Measurements from ENCODE around the gene CMTM6. TPM values are rescaled to one million over a fixed set of nuclear protein-coding genes. Genes with fewer than 3 reads are reported as not detected.

CMTM6 gene
- total and polyA plus RNA-seq, 2 of the 8 experiments (the other 6 are each of a cell fraction or from before 2014, with no cell fraction given) = 24.0 to 51.5 TPM

DNA sequence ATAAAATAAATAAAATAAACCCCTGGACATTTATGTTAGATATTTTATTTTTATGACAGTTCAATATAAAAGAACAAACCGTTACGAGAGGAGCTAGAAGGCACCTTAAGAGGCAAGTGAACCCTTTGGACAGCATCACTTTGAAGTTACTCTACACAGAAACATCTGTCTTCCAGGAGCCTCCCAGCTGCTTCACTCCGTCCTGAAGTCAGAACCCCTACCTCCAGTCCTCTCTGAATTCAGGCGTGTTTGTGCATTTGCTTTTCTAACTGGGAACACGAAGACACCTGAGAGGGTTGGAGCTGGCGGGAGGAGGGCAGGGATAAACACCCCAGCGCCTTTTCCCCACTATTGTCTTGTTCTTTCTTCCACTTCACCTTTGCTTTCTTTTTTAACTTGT is 64.8 kb downstream of the CMTM6 start:
- Histone ChIP-seq H3K23ac (ENCODE audit: insufficient read length) (no peak overlapping the region), H2BK120ac (replicated peaks; ENCODE audit: low read depth, low read length) (no peak overlapping the region), H2BK12ac (ENCODE audit: low read depth, low read length) (no peak overlapping the region), H3K79me1 (ENCODE audit: low read depth, low read length) (peaks cover 5% of the 10 kb centered on the region), H3K4ac (replicated peaks; ENCODE audit: insufficient read length, low read depth, low read length) (no peak overlapping the region), H2BK20ac (ENCODE audit: low read length) (no peak overlapping the region), H3K4me1 (replicated peaks in 1 of 4; ENCODE audit: control insufficient read depth in 3 of 4, insufficient read depth in 4 of 4, low read length in 3 of 4) (peaks cover 0 to 5% (median 1%) of the 10 kb centered on the region in 4 experiments; a peak in 2 of 7 replicates), H2BK15ac (ENCODE audit: low read length) (no peak overlapping the region), H3K9me3 (ENCODE audit: insufficient read depth in 2 of 2, low read depth in 1 of 2, low read length in 1 of 2) (no peaks in the 10 kb centered on the region), H3K36me3 (ENCODE audit: control insufficient read depth in 2 of 4, insufficient read depth in 4 of 4, low read length in 3 of 4) (no peaks in the 10 kb centered on the region; a peak in 1 of 8 replicates), H3K56ac (replicated peaks; ENCODE audit: insufficient read length, low read depth, low read length) (no peak overlapping the region), H3K9ac (replicated peaks in 1 of 4; ENCODE audit: extremely low read depth in 1 of 4, low read depth in 3 of 4, low read length in 3 of 4) (no peak overlapping the region), H3K18ac (ENCODE audit: extremely low read depth, low read length) (no peak overlapping the region), H4K8ac (ENCODE audit: extremely low read depth, insufficient read depth, low read length) (no peak overlapping the region), H2AFZ (ENCODE audit: low read length) (no peak overlapping the region), H3K14ac (ENCODE audit: insufficient read length) (no peak overlapping the region), H3K79me2 (ENCODE audit: control insufficient read depth in 1 of 2, insufficient read depth in 2 of 2, low read length in 2 of 2) (peaks cover 0 to 5% of the 10 kb centered on the region in 2 experiments; a peak in 1 of 4 replicates), H3K4me2 (ENCODE audit: insufficient read depth in 1 of 2, low read depth in 2 of 2, low read length in 2 of 2) (no peak overlapping the region), H3K4me3 (ENCODE audit: extremely low read depth in 1 of 4, insufficient read depth in 2 of 4, low read depth in 3 of 4, low read length in 4 of 4) (no peak overlapping the region), H3K27me3 (replicated peaks in 1 of 4; ENCODE audit: control insufficient read depth in 3 of 4, extremely low read depth in 1 of 4, insufficient read depth in 3 of 4, low read length in 3 of 4) (no peaks in the 10 kb centered on the region), H3K27ac (ENCODE audit: low read depth, low read length) (no peak overlapping the region), H2AK5ac (ENCODE audit: low read depth, low read length) (no peak overlapping the region), H4K20me1 (replicated peaks in 1 of 2; ENCODE audit: control insufficient read depth in 1 of 2, insufficient read depth in 2 of 2, low read length in 2 of 2) (peaks cover 0 to 3% of the 10 kb centered on the region in 2 experiments), H4K5ac (ENCODE audit: insufficient read length, low read depth, low read length) (no peak overlapping the region), H3K23me2 (ENCODE audit: low read depth, low read length) (peaks cover 1% of the 10 kb centered on the region; the same call in 1 of the 2 replicates), H4K91ac (replicated peaks; ENCODE audit: insufficient read length, low read length) (no peak overlapping the region), H2BK5ac (ENCODE audit: low read depth, low read length) (no peak overlapping the region)
- FAIRE-seq = no peak
- ChIA-PET CTCF (ENCODE audit: partially characterized antibody) (interaction anchor here (0.6 to 5.8 kb wide), 7 partner anchors 10 to 251 kb away, joined by 3 to 44 read pairs (median 4); no protein-coding TSS in a partner anchor), POLR2A (ENCODE audit: partially characterized antibody) (interaction anchor here (0.7 to 2.0 kb wide), 2 partner anchors 9 to 10 kb away, joined by 3 to 4 read pairs; no protein-coding TSS in a partner anchor)
- 93% methylated on average over 7 of the region's 7 CpGs; no CpG with 5 or more reads in 1 of the 2 experiments for WGBS, 2 experiments (ENCODE audit: extremely low coverage in 1 of 2, insufficient coverage in 1 of 2, insufficient read length in 1 of 2, insufficient replicate concordance in 2 of 2, low coverage in 1 of 2, low lambda C conversion rate in 2 of 2, missing lambda C conversion rate in 1 of 2)
- DNase-seq (ENCODE audit: low read depth in 1 of 2, low spot score in 2 of 2) = peak in 1 of 2 experiments; percentile 35
- TF ChIP-seq TAF7 (optimal IDR thresholded peaks at IDR 0.05; ENCODE audit: borderline replicate concordance, low read depth, low read length) (no peak), ZNF274 (IDR thresholded peaks at IDR 0.05; ENCODE audit: borderline replicate concordance, extremely low read depth, low read length) (no peak), EP300 (IDR thresholded peaks at IDR 0.05; ENCODE audit: borderline replicate concordance in 1 of 2, low read depth in 2 of 2, low read length in 2 of 2) (no peak), SUZ12 (IDR thresholded peaks at IDR 0.05; ENCODE audit: low read length) (no peak), TAF1 (IDR thresholded peaks at IDR 0.05; ENCODE audit: low read depth, low read length) (no peak), RFX5 (IDR thresholded peaks at IDR 0.05; ENCODE audit: borderline replicate concordance, low read depth, low read length) (no peak), MAFK (IDR thresholded peaks at IDR 0.05; ENCODE audit: low read depth, low read length) (no peak), PHF8 (conservative IDR thresholded peaks at IDR 0.05; ENCODE audit: low read depth, low read length) (no peak), BRCA1 (IDR thresholded peaks at IDR 0.05; ENCODE audit: low read depth, low read length) (no peak), SIX5 (IDR thresholded peaks at IDR 0.05; ENCODE audit: low read depth, low read length) (no peak)
- TF ChIP-seq, protein P1, sequence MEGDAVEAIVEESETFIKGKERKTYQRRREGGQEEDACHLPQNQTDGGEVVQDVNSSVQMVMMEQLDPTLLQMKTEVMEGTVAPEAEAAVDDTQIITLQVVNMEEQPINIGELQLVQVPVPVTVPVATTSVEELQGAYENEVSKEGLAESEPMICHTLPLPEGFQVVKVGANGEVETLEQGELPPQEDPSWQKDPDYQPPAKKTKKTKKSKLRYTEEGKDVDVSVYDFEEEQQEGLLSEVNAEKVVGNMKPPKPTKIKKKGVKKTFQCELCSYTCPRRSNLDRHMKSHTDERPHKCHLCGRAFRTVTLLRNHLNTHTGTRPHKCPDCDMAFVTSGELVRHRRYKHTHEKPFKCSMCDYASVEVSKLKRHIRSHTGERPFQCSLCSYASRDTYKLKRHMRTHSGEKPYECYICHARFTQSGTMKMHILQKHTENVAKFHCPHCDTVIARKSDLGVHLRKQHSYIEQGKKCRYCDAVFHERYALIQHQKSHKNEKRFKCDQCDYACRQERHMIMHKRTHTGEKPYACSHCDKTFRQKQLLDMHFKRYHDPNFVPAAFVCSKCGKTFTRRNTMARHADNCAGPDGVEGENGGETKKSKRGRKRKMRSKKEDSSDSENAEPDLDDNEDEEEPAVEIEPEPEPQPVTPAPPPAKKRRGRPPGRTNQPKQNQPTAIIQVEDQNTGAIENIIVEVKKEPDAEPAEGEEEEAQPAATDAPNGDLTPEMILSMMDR (IDR thresholded peaks at IDR 0.05; ENCODE audit: control extremely low read depth in 1 of 3, insufficient read depth in 1 of 3, low read depth in 1 of 3, low read length in 3 of 3) = no peak

Measured in H1 (cell line).